Choroid plexus epithelial cell (primary cell): Measurements from ENCODE around the gene CUEDC1.

ENCODE experiments used
- DNase-seq: peaks from one replicate; pipeline ENCODE4 v3.0.0-alpha.2; 2010; ENCODE audit warnings: low read depth
- H3K4me3 ChIP-seq: 2 replicates; pipeline ENCODE4 v1.5.1; 2011; ENCODE audit warnings: low read depth, mild to moderate bottlenecking, control low read depth, low read length, moderate library complexity
- TF ChIP-seq, protein P1 (sequence below): conservative IDR thresholded peaks from 2 replicates; pipeline ENCODE4 v1.5.1; 2011; ENCODE audit warnings: low read depth, mild to moderate bottlenecking, control low read depth, inconsistent platforms, low read length, moderate library complexity

CUEDC1 gene

DNA sequence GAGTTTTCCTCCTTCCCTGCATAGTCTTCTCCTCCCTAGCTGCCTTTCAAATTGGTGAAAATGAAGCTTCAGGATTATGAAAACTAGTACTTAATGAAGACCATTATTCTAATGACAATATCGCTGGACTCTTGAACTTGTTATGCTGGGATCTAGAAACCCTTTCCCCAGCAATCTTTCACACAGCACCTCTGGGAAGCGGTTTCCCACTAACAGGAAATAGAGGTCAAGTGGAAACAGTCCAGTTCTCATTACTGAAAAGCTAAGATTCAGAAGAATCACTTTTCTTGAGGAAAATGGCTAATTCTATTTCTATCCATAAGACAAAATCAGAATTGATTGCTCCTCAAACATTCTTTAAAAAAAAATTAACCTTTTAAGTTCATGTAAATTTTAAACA lies 34.8 kb upstream of the CUEDC1 start:
- TF ChIP-seq, protein P1, sequence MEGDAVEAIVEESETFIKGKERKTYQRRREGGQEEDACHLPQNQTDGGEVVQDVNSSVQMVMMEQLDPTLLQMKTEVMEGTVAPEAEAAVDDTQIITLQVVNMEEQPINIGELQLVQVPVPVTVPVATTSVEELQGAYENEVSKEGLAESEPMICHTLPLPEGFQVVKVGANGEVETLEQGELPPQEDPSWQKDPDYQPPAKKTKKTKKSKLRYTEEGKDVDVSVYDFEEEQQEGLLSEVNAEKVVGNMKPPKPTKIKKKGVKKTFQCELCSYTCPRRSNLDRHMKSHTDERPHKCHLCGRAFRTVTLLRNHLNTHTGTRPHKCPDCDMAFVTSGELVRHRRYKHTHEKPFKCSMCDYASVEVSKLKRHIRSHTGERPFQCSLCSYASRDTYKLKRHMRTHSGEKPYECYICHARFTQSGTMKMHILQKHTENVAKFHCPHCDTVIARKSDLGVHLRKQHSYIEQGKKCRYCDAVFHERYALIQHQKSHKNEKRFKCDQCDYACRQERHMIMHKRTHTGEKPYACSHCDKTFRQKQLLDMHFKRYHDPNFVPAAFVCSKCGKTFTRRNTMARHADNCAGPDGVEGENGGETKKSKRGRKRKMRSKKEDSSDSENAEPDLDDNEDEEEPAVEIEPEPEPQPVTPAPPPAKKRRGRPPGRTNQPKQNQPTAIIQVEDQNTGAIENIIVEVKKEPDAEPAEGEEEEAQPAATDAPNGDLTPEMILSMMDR, result no peak
- DNase-seq, result no peak
- no peak overlapping the region for H3K4me3 ChIP-seq

DNA sequence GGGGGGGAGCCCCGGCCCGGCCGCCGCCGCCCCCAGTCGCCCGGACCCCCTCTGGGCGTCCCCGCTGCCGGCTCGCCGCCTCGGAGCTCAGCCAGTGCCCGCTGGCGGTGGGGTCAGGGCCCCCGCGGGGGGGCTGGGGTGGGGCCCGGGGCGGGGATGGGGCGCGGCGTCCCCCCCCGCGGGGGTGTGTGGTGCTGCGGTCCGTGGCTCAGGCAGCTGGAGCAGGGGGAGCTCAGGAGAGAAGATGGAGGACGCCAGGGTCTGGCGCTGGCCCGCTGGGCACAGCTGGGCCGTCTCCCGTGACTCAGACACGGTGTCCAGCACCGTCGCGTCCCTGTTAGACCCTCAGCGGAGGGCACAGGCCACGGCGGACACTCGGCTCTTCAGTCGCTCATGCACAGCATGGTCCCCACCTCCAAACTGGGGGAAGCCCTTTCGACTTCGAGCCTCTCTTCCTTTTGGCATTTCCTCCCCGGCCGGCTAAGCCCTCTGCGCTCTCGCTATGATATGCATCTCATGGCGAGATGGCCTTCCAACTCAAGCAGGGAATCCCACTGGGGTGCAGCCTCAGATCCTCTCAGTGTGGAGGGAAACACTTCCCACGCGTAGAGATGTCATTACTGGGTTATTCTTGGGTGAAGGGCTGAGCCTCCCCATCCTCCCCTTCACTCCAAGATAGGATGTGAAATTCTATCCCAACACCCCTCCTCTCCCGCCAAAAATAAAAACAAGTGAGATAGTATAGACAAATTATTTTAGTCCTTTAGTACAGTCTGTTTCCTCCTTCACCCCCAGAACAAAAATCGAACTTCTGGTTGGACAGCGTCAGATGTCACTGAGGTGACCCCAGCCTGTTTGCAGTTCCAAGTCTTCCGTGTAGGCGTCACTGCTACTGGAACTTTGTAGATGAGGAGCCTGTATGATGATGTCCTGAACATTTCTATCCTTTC lies 33.4 kb upstream of the CUEDC1 start:
- peak; percentile 68 for DNase-seq
- peak overlapping the region; percentile 76 for H3K4me3 ChIP-seq
- TF ChIP-seq, protein P1, result peak; percentile 6

DNA sequence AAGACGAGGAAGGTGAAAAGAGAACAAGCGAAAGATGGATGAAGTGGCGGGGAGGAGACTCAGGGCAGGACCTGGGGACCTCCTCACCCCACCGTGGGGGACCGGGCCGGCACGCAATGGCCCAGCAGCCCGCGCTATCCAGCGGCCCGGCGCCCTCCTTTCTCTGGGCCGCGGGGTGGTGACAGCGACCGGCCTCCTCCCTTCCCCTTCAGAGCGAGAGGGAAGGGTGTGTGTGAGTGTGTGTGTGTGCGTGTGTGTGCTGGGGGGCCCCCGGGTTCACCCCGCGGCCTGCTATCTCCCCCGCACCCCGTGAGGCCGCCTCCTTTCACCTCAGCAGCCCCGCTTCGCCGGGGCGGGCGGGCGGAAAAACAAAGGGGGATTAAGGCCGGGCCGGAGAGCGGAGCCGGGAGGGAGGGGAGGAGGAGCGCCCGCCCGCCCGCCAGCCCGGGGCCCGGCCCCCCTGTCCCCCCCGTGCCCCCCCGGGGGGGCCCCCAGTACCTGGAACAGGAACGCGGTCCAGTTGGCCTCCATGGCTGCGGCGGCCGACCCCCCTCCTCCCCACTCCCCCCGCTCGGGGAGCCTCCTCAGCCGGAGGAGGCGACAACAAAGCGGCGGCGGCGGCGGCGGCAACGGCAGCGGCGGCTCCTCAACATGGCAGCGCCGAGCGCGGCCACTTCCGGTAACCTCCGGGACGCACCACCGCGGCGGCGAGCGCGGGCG lies 32.5 kb upstream of the CUEDC1 start, which contains the start of gene VEZF1:
VEZF1 (minus strand) TSS at position 674 of the 720 bp plus-strand sequence; CDS start at position 531, 143 bp downstream.
- H3K4me3 ChIP-seq, result peak within 1 kb of the TSS; percentile 76
- peak; percentile 60 for DNase-seq
- TF ChIP-seq, protein P1, result no peak

DNA sequence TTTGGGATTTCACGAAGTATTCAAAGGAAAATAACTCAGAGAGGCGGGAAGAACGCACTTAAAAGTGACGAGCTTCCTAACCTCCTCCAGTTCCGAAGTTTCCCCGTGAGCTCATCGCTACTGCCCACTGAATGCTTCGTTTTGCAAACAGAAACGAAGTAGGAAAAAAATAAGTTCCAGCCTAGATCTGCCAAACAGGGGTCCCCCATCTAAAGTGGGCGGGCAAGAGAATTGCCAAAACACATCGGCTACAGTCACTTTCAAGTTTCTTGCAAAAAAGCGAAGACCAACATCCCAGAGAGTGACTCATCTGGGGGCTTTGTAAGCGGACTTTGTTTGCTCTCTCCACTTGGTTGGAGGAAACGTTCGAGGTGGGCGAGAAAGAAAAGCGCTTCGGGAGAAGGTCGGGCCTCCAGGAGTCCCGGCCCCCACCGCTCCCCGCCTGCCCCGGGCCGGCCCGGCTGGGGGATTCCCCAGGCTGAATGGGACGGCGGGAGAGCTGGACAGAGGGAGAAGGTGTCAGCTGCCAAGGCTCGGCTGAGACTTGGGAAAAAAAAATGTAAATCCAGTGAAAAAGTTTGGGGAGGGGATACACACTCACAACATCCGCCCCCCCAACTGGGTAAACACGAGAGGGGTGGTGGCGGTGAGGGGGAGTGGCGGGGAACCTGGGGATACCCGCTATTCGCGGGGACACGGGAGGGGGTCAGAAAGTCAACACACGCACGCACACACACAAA lies 31.8 kb upstream of the CUEDC1 start:
- TF ChIP-seq, protein P1, result no peak
- DNase-seq, result peak; percentile 77
- H3K4me3 ChIP-seq, result peak overlapping the region; percentile 76

DNA sequence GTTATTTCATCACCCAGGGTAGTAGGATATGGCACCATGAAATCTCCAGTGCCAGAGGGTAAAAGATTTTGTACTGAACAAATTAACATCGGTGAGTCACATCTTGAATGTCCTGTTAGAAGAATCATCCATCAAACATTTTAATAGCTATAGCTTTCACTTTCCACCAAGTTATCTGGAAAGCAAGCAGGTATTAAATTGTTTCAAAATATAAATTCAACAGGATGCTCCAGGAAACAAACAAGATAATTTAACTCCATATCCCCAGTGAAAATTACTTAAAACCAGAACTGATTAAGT lies 30.4 kb upstream of the CUEDC1 start:
- peak; percentile 25 for DNase-seq
- no peak overlapping the region for H3K4me3 ChIP-seq
- TF ChIP-seq, protein P1, result no peak

DNA sequence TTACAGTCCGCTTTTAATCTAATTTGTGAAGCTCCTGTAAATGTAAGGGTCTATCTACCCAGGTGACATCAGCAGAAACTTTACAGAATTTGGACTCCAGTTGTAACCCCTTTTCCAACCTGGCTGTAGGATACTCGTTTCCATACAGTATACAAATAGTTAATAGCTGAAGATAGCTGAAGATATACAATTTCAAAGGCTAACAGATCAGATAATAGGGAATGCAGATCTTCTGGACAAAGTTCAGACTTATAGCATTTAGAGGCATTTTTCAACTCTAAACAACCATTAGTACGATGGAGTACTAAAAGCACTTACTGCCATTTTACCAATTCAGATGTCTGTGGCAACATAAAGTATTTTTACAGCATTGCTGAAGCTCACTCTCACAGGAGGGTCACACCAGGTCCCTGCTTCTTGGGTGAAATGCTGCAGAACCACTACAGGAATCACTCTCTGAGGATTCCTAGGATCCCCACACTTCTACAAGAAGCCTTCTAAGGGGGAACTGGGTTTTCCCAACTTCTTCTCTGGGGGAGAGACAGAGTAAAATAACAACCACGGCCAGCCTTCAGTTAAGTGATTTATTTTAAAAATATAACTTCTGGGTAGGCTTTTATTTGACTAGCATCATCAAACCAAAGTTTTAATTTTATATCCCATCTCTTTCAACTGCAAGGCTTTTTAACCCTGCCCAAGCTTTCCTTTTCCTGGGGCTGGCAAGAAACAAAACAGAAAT lies 29.9 kb upstream of the CUEDC1 start:
- H3K4me3 ChIP-seq, result no peak overlapping the region
- TF ChIP-seq, protein P1, result no peak
- DNase-seq, result peak; percentile 38
